Adrenal gland (tissue), 5 donors: ENCODE measurements around the gene GPN3.

Source experiments
- CTCF ChIP-seq, 6 experiments: fragments of 450-650 bp in 4 of 6; fragments of 200-600 bp in 2 of 6; sonication (generic) in 1 of 6; IDR thresholded peaks; 1 replicate in 5 of 6; 2 replicates in 1 of 6; pipeline versions ENCODE4 v1.5.1 to v1.8.0; 2016 to 2021; ENCODE audit warnings: antibody characterized with exemption in 6 of 6, mild to moderate bottlenecking in 2 of 6, moderate library complexity in 1 of 6
- POLR2A ChIP-seq, 2 donors: fragments of 450-650 bp; IDR thresholded peaks; one replicate each; pipeline ENCODE4 v1.6.1; 2017; ENCODE audit warnings: antibody characterized with exemption in 2 of 2, mild to moderate bottlenecking in 2 of 2, moderate library complexity in 1 of 2
- donor health status: DM: no; HTN: no; CAD: no.

GRCh38 chr12:110421701-110422100, 46.4 kb downstream of the GPN3 start:
- TF ChIP-seq CTCF (IDR thresholded peaks at IDR 0.05) (no peak), POLR2A (IDR thresholded peaks at IDR 0.05) (no peak)
